Mammary epithelial cell (primary cell): ENCODE data around the gene P2RY14.

Experiments
- CTCF ChIP-seq, 2 donors: IDR thresholded peaks in 1 of 2; conservative IDR thresholded peaks in 1 of 2; 2 replicates each; pipeline ENCODE4 v1.5.1; 2011 to 2012; ENCODE audit warnings: inconsistent platforms in 2 of 2, low read length in 2 of 2, mild to moderate bottlenecking in 2 of 2, control low read depth in 1 of 2, low read depth in 1 of 2; ENCODE audit not compliant: insufficient read depth in 1 of 2; ENCODE audit errors: extremely low read depth in 1 of 2
- EZH2 ChIP-seq: IDR thresholded peaks from 2 replicates; pipeline ENCODE4 v1.6.1; 2012; ENCODE audit warnings: low read length, inconsistent platforms, borderline replicate concordance

- TF ChIP-seq EZH2 (no peak), CTCF (conservative IDR thresholded peaks at IDR 0.05 in 1 of 2, IDR thresholded peaks at IDR 0.05 in 1 of 2; ENCODE audit: extremely low read depth in 1 of 2, insufficient read depth in 1 of 2, low read depth in 1 of 2, low read length in 2 of 2) (no peak)
Measured at GRCh38 chr3:151319628-151320027, 41.3 kb upstream of the P2RY14 start.
